ENCODE measurements around the gene ZNF804B.

GRCh38 chr7:89073776-89074175, 314.3 kb downstream of the ZNF804B start:
- TF ChIP-seq CTCF (IDR thresholded peaks at IDR 0.05), result no peak
- no peak for TF ChIP-seq POLR2A (IDR thresholded peaks at IDR 0.05)

Data from esophagus squamous epithelium (tissue), 4 donors.